ENCODE measurements around the gene ZNF597.

DNA sequence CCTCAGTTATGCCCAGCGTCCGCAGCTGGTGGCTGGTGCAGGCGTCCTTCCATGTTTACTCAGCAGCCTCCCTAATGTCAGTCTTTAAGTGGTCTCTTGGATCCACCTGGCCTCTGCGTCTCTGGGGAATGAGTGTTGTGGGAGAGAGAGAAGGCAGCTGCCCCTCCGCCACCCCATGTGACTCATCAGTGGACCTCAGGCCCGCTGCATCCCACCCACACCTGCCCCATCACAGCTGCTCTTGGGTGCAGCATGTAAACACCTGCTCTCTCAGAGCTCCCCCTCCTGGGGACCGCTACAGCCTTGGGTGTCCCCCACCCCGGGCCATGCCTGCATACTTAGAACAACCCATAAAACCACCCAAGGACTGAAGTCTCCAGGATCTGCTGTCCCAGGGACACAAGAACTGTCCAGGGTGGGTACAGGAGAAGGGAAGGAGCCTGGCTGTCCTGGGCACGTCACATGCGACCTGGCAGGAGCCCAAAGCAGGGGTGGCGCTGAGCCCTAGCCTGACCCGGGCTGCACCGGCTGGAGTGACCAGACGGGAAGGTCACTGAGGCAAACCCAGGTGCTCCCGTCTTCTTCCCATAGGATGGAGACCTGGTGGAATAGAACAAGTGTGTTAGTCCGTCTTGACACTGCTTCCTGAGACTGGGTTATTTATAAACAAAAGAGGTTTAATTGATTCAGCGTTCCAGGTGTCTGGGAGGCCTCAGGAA lies 47.8 kb upstream of the ZNF597 start:
- TF ChIP-seq, protein P1, sequence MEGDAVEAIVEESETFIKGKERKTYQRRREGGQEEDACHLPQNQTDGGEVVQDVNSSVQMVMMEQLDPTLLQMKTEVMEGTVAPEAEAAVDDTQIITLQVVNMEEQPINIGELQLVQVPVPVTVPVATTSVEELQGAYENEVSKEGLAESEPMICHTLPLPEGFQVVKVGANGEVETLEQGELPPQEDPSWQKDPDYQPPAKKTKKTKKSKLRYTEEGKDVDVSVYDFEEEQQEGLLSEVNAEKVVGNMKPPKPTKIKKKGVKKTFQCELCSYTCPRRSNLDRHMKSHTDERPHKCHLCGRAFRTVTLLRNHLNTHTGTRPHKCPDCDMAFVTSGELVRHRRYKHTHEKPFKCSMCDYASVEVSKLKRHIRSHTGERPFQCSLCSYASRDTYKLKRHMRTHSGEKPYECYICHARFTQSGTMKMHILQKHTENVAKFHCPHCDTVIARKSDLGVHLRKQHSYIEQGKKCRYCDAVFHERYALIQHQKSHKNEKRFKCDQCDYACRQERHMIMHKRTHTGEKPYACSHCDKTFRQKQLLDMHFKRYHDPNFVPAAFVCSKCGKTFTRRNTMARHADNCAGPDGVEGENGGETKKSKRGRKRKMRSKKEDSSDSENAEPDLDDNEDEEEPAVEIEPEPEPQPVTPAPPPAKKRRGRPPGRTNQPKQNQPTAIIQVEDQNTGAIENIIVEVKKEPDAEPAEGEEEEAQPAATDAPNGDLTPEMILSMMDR (IDR thresholded peaks at IDR 0.05 in 2 of 3, conservative IDR thresholded peaks at IDR 0.05 in 1 of 3; ENCODE audit: control insufficient read depth in 2 of 3, extremely low read depth in 1 of 3, insufficient read depth in 1 of 3, low read depth in 3 of 3, low read length in 3 of 3), result peak in 1 of 3 experiments; percentile 35; a peak in 2 of 6 replicates
- no peak for TF ChIP-seq POLR2A (IDR thresholded peaks at IDR 0.05; ENCODE audit: low read depth, low read length)
- no peak for TF ChIP-seq EZH2 (IDR thresholded peaks at IDR 0.05; ENCODE audit: borderline replicate concordance, control insufficient read depth, low read depth, low read length)
- TF ChIP-seq EP300 (IDR thresholded peaks at IDR 0.05; ENCODE audit: borderline replicate concordance in 1 of 2, control insufficient read depth in 1 of 2, low read depth in 2 of 2, low read length in 2 of 2), result no peak
- TF ChIP-seq, protein P2, sequence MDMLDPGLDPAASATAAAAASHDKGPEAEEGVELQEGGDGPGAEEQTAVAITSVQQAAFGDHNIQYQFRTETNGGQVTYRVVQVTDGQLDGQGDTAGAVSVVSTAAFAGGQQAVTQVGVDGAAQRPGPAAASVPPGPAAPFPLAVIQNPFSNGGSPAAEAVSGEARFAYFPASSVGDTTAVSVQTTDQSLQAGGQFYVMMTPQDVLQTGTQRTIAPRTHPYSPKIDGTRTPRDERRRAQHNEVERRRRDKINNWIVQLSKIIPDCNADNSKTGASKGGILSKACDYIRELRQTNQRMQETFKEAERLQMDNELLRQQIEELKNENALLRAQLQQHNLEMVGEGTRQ (IDR thresholded peaks at IDR 0.05; ENCODE audit: borderline replicate concordance, low read depth, low read length), result no peak
